RWPE2 (cell line): Measurements from ENCODE around the gene NUDT3.
"Not testable (repeated sequence)": the region's sequence is repeated elsewhere in the genome, so short reads cannot be mapped to it uniquely, and the experiment has no call there.

ENCODE experiments used
- ATAC-seq: fragments of 200-7000 bp; cut with Tn5 transposase; 3 replicates; pipeline ENCODE4 v1.9.1; 2021; ENCODE audit warnings: low read depth
- DNase-seq: peaks from one replicate; pipeline ENCODE4 v3.0.0-alpha.2; 2020; ENCODE audit warnings: low spot score
- H3K27ac ChIP-seq: fragments of 450-650 bp; 2 replicates; pipeline ENCODE4 v1.5.1; 2017; ENCODE audit warnings: mild to moderate bottlenecking; ENCODE audit not compliant: poor library complexity, severe bottlenecking
- H3K27me3 ChIP-seq: fragments of 250-450 bp; sonication (Bioruptor Pico); 2 replicates; pipeline ENCODE4 v1.5.1; 2021; ENCODE audit warnings: mild to moderate bottlenecking, moderate library complexity; ENCODE audit not compliant: insufficient read depth, poor library complexity, severe bottlenecking
- H3K36me3 ChIP-seq: fragments of 250-450 bp; sonication (Bioruptor Pico); 2 replicates; pipeline ENCODE4 v1.5.1; 2020; ENCODE audit warnings: low read depth, mild to moderate bottlenecking, moderate library complexity
- H3K4me1 ChIP-seq: fragments of 250-450 bp; sonication (Bioruptor Pico); 2 replicates; pipeline ENCODE4 v1.5.1; 2021; ENCODE audit warnings: mild to moderate bottlenecking, moderate library complexity; ENCODE audit not compliant: insufficient read depth, poor library complexity, severe bottlenecking
- H3K4me3 ChIP-seq: fragments of 250-450 bp; sonication (Bioruptor Pico); 2 replicates; pipeline ENCODE4 v1.5.1; 2021; ENCODE audit warnings: mild to moderate bottlenecking, moderate library complexity; ENCODE audit not compliant: severe bottlenecking
- H3K9me3 ChIP-seq: fragments of 250-450 bp; sonication (Bioruptor Pico); 2 replicates; pipeline ENCODE4 v1.5.1; 2021; ENCODE audit warnings: mild to moderate bottlenecking, moderate library complexity; ENCODE audit not compliant: severe bottlenecking
- TF ChIP-seq, protein P1 (sequence below): fragments of 450-650 bp; IDR thresholded peaks from one replicate; pipeline ENCODE4 v1.5.1; 2017; ENCODE audit warnings: mild to moderate bottlenecking, moderate library complexity; ENCODE audit not compliant: poor library complexity, severe bottlenecking

NUDT3 gene

DNA sequence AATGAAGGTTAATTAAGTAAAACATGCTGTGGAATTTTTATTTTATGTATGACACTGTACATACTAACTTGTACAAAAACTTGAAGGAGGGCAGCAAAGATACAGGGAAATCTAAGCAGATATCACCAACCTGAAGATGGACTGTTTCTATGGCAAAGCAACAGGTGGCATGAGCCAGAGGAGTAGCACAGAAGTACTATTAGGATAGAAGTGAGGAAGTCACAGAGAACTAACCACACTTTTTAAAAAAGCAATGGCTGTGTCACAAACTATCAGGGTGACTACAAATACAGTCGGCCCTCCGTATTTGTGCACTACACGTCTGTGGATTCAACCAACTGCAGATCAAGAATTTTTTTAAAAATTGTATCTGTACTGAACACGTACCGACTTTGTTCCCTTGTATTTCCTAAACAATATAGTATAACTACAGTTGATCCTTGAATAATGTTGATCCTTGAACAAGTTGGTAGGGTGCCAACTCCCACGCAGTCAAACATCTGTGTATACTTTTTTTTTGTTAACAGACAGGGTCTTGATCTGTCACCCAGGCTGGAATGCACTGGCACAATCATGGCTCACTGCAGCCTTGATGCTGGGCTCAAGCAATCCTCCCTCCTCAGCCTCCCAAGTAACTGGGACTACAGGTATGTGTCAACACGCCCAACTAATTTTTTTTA lies 61.0 kb downstream of the NUDT3 start:
- Histone ChIP-seq H3K9me3 (no peaks in the 10 kb centered on the region), H3K27ac (no peak overlapping the region), H3K36me3 (peaks cover 22% of the 10 kb centered on the region), H3K27me3 (no peaks in the 10 kb centered on the region), H3K4me3 (no peak overlapping the region), H3K4me1 (no peaks in the 10 kb centered on the region)
- ATAC-seq = no peak
- TF ChIP-seq, protein P1, sequence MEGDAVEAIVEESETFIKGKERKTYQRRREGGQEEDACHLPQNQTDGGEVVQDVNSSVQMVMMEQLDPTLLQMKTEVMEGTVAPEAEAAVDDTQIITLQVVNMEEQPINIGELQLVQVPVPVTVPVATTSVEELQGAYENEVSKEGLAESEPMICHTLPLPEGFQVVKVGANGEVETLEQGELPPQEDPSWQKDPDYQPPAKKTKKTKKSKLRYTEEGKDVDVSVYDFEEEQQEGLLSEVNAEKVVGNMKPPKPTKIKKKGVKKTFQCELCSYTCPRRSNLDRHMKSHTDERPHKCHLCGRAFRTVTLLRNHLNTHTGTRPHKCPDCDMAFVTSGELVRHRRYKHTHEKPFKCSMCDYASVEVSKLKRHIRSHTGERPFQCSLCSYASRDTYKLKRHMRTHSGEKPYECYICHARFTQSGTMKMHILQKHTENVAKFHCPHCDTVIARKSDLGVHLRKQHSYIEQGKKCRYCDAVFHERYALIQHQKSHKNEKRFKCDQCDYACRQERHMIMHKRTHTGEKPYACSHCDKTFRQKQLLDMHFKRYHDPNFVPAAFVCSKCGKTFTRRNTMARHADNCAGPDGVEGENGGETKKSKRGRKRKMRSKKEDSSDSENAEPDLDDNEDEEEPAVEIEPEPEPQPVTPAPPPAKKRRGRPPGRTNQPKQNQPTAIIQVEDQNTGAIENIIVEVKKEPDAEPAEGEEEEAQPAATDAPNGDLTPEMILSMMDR = no peak
- no peak for DNase-seq

DNA sequence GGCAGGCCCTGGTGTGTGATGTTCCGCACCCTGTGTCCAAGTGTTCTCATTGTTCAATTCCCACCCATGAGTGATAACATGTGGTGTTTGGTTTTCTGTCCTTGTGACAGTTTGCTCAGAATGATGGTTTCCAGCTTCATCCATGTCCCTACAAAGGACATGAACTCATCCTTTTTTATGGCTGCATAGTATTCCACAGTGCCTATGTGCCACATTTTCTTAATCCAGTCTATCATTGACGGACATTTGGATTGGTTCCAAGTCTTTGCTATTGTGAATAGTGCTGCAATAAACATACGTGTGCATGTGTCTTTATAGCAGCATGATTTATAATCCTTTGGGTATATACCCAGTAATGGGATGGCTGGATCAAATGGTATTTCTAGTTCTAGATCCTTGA lies 62.7 kb downstream of the NUDT3 start:
- not testable (repeated sequence) for H3K27me3 ChIP-seq, H3K9me3 ChIP-seq, H3K4me3 ChIP-seq, H3K4me1 ChIP-seq, DNase-seq, H3K27ac ChIP-seq, ATAC-seq
- H3K36me3 ChIP-seq = peaks cover 13% of the 10 kb centered on the region

DNA sequence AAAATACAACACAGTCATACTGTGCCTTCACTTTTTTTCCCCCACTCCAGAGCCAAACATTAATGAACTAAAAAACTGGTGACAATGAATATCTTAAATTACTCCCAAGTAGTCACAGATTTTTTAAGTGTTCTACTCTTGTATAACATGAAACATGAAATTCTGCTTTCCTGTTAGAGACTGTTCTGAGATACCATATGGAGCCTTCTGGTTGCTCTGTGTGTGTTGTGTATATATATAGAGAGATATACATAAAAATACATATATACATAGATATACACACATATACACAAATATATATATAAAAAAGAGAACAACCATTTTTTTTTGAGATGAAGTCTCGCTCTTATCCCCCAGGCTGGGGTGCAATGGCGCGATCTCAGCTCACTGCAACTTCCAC lies 63.5 kb downstream of the NUDT3 start:
- TF ChIP-seq, protein P1 = no peak
- DNase-seq = no peak
- ATAC-seq = no peak
- Histone ChIP-seq H3K27me3 (no peaks in the 10 kb centered on the region), H3K4me3 (no peak overlapping the region), H3K4me1 (no peaks in the 10 kb centered on the region), H3K9me3 (no peaks in the 10 kb centered on the region), H3K27ac (no peak overlapping the region), H3K36me3 (peaks cover 13% of the 10 kb centered on the region)

DNA sequence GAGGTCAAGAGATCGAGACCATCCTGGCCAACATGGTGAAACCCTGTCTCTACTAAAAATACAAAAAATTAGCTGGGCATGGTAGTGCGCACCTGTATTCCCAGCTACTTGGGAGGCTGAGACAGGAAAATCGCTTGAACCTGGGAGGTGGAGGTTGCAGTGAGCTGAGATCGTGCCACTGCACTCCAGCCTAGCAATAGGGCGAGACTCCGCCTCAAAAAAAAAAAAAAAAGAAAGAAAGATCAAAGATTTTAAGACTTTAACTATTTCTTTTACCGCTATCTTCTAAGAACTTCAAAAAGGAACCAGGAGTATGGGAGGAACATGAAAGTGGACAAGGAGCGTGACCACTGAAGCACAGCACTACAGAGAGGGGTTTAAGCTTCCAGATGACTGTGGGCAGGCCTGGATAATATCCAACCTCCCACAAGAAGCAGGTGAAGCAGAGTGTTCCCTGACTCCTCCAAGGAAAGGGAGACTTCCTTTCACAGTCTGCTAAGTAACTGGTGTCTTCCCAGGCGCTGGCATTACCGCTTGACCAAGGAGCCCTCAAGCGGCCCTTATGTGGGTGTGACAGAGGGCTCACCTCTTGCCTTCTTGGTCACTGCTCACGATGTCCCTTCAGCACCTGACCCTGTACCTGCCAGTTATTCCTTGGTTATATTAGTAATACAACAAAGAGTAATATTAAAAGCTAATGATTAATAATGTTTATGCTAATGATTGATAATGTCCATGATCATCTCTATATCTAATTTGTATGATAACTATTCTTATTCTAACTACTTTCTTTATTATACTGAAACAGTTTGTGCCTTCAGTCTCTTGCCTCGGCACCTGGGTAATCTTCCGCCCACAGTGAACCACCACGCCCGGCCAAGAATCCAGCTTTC lies 64.9 kb downstream of the NUDT3 start:
- ATAC-seq, H3K27me3 ChIP-seq, H3K4me1 ChIP-seq, DNase-seq, H3K9me3 ChIP-seq, H3K4me3 ChIP-seq, H3K27ac ChIP-seq: not testable (repeated sequence)
- H3K36me3 ChIP-seq = peaks cover 16% of the 10 kb centered on the region

DNA sequence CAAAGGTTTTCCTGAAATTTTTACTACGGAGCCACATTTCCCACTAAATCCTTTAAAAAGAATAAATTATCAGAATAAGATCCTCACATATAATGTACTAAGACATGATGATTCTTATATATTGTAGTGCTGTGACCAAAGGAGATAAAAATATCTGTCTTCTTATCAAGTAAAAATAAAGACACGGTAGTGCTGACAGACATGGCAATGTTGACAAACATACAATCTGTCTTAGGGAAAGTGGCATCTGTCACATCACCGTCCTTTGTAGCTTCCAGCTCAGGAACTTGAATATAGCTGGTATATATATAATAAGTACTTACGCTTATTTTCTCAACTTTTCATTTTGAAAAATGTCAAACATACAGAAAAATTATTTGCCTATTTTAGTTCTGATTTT lies 66.8 kb downstream of the NUDT3 start:
- ATAC-seq (no peak), DNase-seq (no peak)
- no peaks in the 10 kb centered on the region for H3K9me3 ChIP-seq
- TF ChIP-seq, protein P1 = no peak
- H3K4me1 ChIP-seq = no peaks in the 10 kb centered on the region
- H3K36me3 ChIP-seq = peaks cover 19% of the 10 kb centered on the region
- H3K27ac ChIP-seq = no peak overlapping the region
- H3K27me3 ChIP-seq = no peaks in the 10 kb centered on the region
- no peak overlapping the region for H3K4me3 ChIP-seq
